ENCODE data around the gene BIRC5.

The BIRC5 gene

DNA sequence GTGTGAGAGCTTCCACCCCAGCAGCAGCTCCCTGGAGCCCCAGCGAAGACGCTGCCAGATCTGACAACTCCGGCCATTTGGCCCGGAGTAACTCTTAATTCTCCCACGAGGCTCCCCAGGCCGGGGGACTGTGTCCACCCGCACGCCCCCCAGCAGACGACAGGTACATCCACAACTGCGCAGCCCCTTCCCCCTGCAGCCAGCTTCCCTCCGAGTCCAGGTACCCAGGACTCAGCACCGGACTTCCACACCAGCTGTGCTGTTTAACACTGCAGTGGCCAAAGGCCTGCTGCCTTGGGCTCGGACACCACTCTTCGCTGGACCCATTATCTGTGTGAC, 38.4 kb upstream of the BIRC5 start:
- no peak overlapping the region for H3K4me3 ChIP-seq (replicated peaks; ENCODE audit: low read depth, low read length)
- TF ChIP-seq, protein P1, sequence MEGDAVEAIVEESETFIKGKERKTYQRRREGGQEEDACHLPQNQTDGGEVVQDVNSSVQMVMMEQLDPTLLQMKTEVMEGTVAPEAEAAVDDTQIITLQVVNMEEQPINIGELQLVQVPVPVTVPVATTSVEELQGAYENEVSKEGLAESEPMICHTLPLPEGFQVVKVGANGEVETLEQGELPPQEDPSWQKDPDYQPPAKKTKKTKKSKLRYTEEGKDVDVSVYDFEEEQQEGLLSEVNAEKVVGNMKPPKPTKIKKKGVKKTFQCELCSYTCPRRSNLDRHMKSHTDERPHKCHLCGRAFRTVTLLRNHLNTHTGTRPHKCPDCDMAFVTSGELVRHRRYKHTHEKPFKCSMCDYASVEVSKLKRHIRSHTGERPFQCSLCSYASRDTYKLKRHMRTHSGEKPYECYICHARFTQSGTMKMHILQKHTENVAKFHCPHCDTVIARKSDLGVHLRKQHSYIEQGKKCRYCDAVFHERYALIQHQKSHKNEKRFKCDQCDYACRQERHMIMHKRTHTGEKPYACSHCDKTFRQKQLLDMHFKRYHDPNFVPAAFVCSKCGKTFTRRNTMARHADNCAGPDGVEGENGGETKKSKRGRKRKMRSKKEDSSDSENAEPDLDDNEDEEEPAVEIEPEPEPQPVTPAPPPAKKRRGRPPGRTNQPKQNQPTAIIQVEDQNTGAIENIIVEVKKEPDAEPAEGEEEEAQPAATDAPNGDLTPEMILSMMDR (IDR thresholded peaks at IDR 0.05; ENCODE audit: low read length, missing control alignments): no peak
- no peak for DNase-seq (ENCODE audit: low read depth)

DNA sequence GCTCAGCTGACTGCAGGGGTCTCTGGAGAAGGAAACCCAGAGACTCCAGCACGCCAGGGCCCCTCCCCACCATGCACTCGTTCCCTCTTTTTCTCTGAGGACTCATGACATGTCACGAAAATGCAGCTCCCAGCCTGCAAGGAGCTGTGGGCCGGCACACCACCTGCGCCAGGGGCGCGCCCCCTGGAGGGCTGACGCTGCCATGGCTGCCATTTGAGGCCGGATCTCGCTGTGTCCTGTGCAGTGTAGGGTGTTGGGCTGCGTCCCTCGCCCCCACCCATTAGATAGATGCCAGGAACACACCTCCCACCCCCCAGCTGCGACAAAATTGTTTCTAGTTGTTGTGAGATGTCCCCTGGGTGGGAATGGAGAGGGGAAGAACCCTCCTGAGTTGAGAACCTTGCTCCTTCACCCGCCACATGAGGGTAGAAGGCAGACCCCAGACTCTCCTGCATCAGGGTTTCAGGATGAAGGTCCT, 37.5 kb upstream of the BIRC5 start:
- DNase-seq (ENCODE audit: low read depth): peak; percentile 51
- TF ChIP-seq, protein P1 (IDR thresholded peaks at IDR 0.05; ENCODE audit: low read length, missing control alignments): peak; percentile 87

DNA sequence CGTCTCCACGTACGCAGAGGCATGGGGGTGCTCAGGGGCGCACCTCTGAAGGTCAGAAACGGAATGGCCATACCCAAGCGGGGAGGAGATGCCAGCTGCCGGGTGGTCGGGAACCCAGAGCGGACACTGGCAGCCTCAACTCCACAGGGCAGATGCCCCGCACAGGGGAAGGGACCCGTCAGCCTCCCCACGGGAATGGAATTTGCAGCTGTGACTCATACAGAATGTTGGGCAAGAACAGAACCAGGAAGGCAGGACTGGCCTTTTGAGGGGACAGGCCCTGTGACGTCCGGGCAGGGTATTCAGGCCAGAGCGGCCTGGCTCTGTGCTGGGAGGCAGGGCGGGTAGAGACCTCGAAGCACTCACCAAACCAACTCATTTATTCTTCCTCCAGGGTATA, 34.7 kb upstream of the BIRC5 start:
- peak; percentile 51 for DNase-seq (ENCODE audit: low read depth)
- H3K4me3 ChIP-seq (replicated peaks; ENCODE audit: low read depth, low read length): no peak overlapping the region
- TF ChIP-seq, protein P1 (IDR thresholded peaks at IDR 0.05; ENCODE audit: low read length, missing control alignments): no peak

More for the DNA sequence above, 37.5 kb upstream of the BIRC5 start:
- no peak overlapping the region for H3K4me3 ChIP-seq (replicated peaks; ENCODE audit: low read depth, low read length)

DNA sequence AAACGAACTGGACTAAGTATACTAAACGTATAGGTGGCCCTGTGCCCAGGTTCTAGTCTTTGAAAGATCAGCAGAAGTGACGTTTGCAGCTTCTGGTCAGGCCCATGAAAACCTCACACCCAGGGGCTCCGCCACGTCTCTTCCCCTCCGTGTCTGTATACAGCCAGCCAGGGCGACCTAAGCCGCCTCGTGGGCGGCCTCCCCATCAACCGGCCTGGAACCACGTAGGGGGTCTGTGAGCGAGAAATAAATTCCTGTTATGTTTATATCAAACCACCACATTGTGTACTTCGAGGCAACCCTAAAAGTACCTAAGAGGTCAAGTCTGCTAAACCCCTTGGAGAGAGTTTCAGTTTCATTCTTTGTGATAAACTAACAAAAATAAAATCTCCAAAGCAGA, 34.0 kb upstream of the BIRC5 start:
- H3K4me3 ChIP-seq (replicated peaks; ENCODE audit: low read depth, low read length): no peak overlapping the region
- TF ChIP-seq, protein P1 (IDR thresholded peaks at IDR 0.05; ENCODE audit: low read length, missing control alignments): no peak
- DNase-seq (ENCODE audit: low read depth): no peak

- no peak overlapping the region for H3K4me3 ChIP-seq (replicated peaks; ENCODE audit: low read depth, low read length)
- TF ChIP-seq, protein P1 (IDR thresholded peaks at IDR 0.05; ENCODE audit: low read length, missing control alignments): no peak
- DNase-seq (ENCODE audit: low read depth): no peak
These were observed 33.5 kb upstream of the BIRC5 start for GRCh38 chr17:78180508-78180907.

DNA sequence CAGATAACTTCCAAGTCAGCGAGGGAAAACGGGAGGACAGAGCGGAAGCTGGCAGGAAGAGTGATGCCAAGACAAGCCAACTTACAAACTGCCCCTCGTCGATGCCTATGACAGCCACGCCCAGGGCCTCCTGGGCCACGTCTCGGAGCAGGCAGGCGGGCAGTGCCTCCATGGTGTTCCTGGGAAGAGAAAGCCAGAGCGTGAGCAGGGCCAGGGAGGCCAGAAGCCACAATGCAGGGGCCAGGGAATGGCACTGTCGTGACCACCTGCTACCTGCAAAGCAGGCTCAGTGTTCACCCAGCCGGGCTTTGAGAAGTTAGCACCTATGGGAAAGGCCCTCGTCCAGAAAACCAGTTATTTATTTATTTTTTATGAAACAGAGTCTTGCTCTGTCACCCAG, 31.5 kb upstream of the BIRC5 start:
- H3K4me3 ChIP-seq (replicated peaks; ENCODE audit: low read depth, low read length): no peak overlapping the region
- TF ChIP-seq, protein P1 (IDR thresholded peaks at IDR 0.05; ENCODE audit: low read length, missing control alignments): no peak
- no peak for DNase-seq (ENCODE audit: low read depth)

GRCh38 chr17:78183916-78184315, 30.1 kb upstream of the BIRC5 start:
- no peak overlapping the region for H3K4me3 ChIP-seq (replicated peaks; ENCODE audit: low read depth, low read length)
- TF ChIP-seq, protein P1 (IDR thresholded peaks at IDR 0.05; ENCODE audit: low read length, missing control alignments): no peak
- DNase-seq (ENCODE audit: low read depth): no peak
